Middle frontal gyrus (tissue), 1 donor: ENCODE measurements around the gene ZNF189.
"Not testable (repeated sequence)": the region's sequence is repeated elsewhere in the genome, so short reads cannot be mapped to it uniquely, and the experiment has no call there.

Source experiments
- DNase-seq: peaks from one replicate; pipeline ENCODE4 v3.0.0-alpha.2; 2015; ENCODE audit warnings: low spot score; ENCODE audit errors: extremely low spot score

The ZNF189 gene

GRCh38 chr9:101380295-101380694, 18.4 kb upstream of the ZNF189 start:
- DNase-seq, result no peak

GRCh38 chr9:101381118-101381517, 17.5 kb upstream of the ZNF189 start:
- no peak for DNase-seq

GRCh38 chr9:101381833-101382342, 16.8 kb upstream of the ZNF189 start:
- no peak for DNase-seq

GRCh38 chr9:101383361-101383760, 15.3 kb upstream of the ZNF189 start:
- DNase-seq, result no peak

GRCh38 chr9:101384873-101385536, 13.6 kb upstream of the ZNF189 start, which contains the start of gene BAAT:
Gene BAAT, minus strand, starts transcription at chr9:101385006. Its CDS starts 13,602 bp downstream, at chr9:101371404.
- not testable (repeated sequence) for DNase-seq

- no peak for DNase-seq
These were observed 10.7 kb upstream of the ZNF189 start for GRCh38 chr9:101387871-101388506.

GRCh38 chr9:101388507-101388993, 10.1 kb upstream of the ZNF189 start:
- no peak for DNase-seq

- DNase-seq, result no peak
These were observed 5.5 kb upstream of the ZNF189 start for GRCh38 chr9:101393135-101393534.

- DNase-seq, result no peak
These were observed 4.0 kb upstream of the ZNF189 start for GRCh38 chr9:101394687-101395086.

- DNase-seq, result no peak
These were observed 944 bp upstream of the ZNF189 start for GRCh38 chr9:101397746-101398067.

GRCh38 chr9:101398930-101399642, 435 bp downstream of the ZNF189 start:
- DNase-seq, result no peak

GRCh38 chr9:101399643-101399970, 956 bp downstream of the ZNF189 start:
- DNase-seq, result no peak

- DNase-seq, result no peak
These were observed 1.5 kb downstream of the ZNF189 start for GRCh38 chr9:101400120-101400519.

- DNase-seq, result no peak
These were observed 5.0 kb downstream of the ZNF189 start for GRCh38 chr9:101403516-101404285.

- no peak for DNase-seq
These were observed 9.9 kb downstream of the ZNF189 start for GRCh38 chr9:101408374-101409078.

GRCh38 chr9:101409079-101409477, 10.4 kb downstream of the ZNF189 start:
- no peak for DNase-seq

- DNase-seq, result no peak
These were observed 16.2 kb downstream of the ZNF189 start for GRCh38 chr9:101414839-101415238.

GRCh38 chr9:101415578-101415977, 16.9 kb downstream of the ZNF189 start:
- no peak for DNase-seq

- DNase-seq, result no peak
These were observed 18.7 kb downstream of the ZNF189 start for GRCh38 chr9:101417389-101417788.

GRCh38 chr9:101417977-101418376, 19.3 kb downstream of the ZNF189 start:
- no peak for DNase-seq
